Common myeloid progenitor, CD34-positive (primary cell): ENCODE results near the gene CD300LF. TPM values are rescaled to one million over a fixed set of nuclear protein-coding genes. Genes with fewer than 3 reads are reported as not detected.
A peak's percentile ranks its signal among the peaks of the same experiment; 100 is the strongest.

ENCODE experiments used
- CTCF ChIA-PET: fragments of 350-600 bp; sonication (Branson Sonifier 250); formaldehyde crosslinking; loops from one replicate; lab custom pipeline; 2021; ENCODE audit warnings: antibody characterized with exemption; lab: Charles Lee
- POLR2A ChIA-PET: fragments of 350-600 bp; sonication (Branson Sonifier 250); formaldehyde crosslinking; loops from one replicate; lab custom pipeline; 2021; ENCODE audit warnings: antibody characterized with exemption; lab: Charles Lee
- DNase-seq, 3 donors: peaks; one replicate each; pipeline versions ENCODE4 v3.0.0 to v3.0.0-alpha.2; 2013
- H3K27ac ChIP-seq, 2 experiments: 1 replicate in 1 of 2; 2 replicates in 1 of 2; pipeline ENCODE4 v1.7.0; 2013; ENCODE audit warnings: inconsistent platforms in 2 of 2, low read length in 2 of 2, mild to moderate bottlenecking in 2 of 2, low read depth in 1 of 2, moderate library complexity in 1 of 2; ENCODE audit not compliant: severe bottlenecking in 2 of 2, insufficient read depth in 1 of 2, poor library complexity in 1 of 2
- H3K27me3 ChIP-seq, 5 experiments: replicated peaks in 2 of 5; 1 replicate in 3 of 5; 2 replicates in 2 of 5; pipeline versions ENCODE4 v1.6.1 to v1.7.0; 2013; ENCODE audit warnings: low read length in 4 of 5, mild to moderate bottlenecking in 2 of 5, moderate library complexity in 2 of 5, inconsistent platforms in 1 of 5; ENCODE audit not compliant: insufficient read depth in 5 of 5, control insufficient read depth in 4 of 5
- H3K36me3 ChIP-seq, 4 experiments: 1 replicate in 2 of 4; 2 replicates in 2 of 4; pipeline versions ENCODE4 v1.6.1 to v1.7.0; 2013; ENCODE audit warnings: low read length in 3 of 4, control low read depth in 1 of 4, mild to moderate bottlenecking in 1 of 4; ENCODE audit not compliant: control insufficient read depth in 4 of 4, insufficient read depth in 4 of 4
- H3K4me1 ChIP-seq, 4 experiments: 1 replicate in 3 of 4; 2 replicates in 1 of 4; pipeline versions ENCODE4 v1.6.1 to v1.7.1; 2013; ENCODE audit warnings: low read length in 3 of 4, mild to moderate bottlenecking in 3 of 4, control low read depth in 1 of 4, inconsistent platforms in 1 of 4, moderate library complexity in 1 of 4; ENCODE audit not compliant: control insufficient read depth in 4 of 4, insufficient read depth in 4 of 4; ENCODE audit errors: control extremely low read depth in 1 of 4
- H3K4me3 ChIP-seq, 7 experiments: 1 replicate in 4 of 7; 2 replicates in 3 of 7; pipeline versions ENCODE4 v1.5.1 to v1.7.0; 2013; ENCODE audit warnings: mild to moderate bottlenecking in 7 of 7, low read length in 6 of 7, moderate library complexity in 6 of 7, inconsistent platforms in 2 of 7, low read depth in 2 of 7, control low read depth in 1 of 7; ENCODE audit not compliant: insufficient read depth in 4 of 7, control insufficient read depth in 1 of 7; ENCODE audit errors: extremely low read depth in 1 of 7
- H3K9me3 ChIP-seq, 5 experiments: 1 replicate in 4 of 5; 2 replicates in 1 of 5; pipeline versions ENCODE4 v1.6.1 to v1.7.1; 2013; ENCODE audit warnings: low read length in 4 of 5, mild to moderate bottlenecking in 2 of 5, inconsistent platforms in 1 of 5, low read depth in 1 of 5, moderate library complexity in 1 of 5; ENCODE audit not compliant: control insufficient read depth in 4 of 5, insufficient read depth in 2 of 5; ENCODE audit errors: control extremely low read depth in 1 of 5
- WGBS: methylation state at CpG from one replicate; pipeline ENCODE4 v1.1.5; 2013; ENCODE audit not compliant: insufficient coverage; 5-methylcytosine and 5-hydroxymethylcytosine counted together
- polyA plus RNA-seq: library from polyadenylated mRNA; unstranded; fragments of 120-200 nt; gene quantifications from one replicate; pipeline ENCODE4 v1.2.1, GENCODE V29; 2013

Gene CD300LF
- 28.2 TPM for polyA plus RNA-seq

- WGBS: 0% methylated on average over 4 of the region's 8 CpGs
- POLR2A ChIA-PET: interaction anchor here (0.8 kb wide), 2 partner anchors 14 to 24 kb away, joined by 5 read pairs; partner anchors contain the start of gene RAB37
- H3K27me3 ChIP-seq: no peaks in the 10 kb centered on the region
Measured at GRCh38 chr17:74712756-74713155, at the start of gene CD300LF. Gene CD300LF (minus strand): TSS chr17:74712923. CDS start chr17:74712866, 57 bp downstream.

GRCh38 chr17:74761931-74762330 lies 49.2 kb upstream of the CD300LF start:
- no peak for DNase-seq
- WGBS: 98% methylated on average over 7 of the region's 11 CpGs
- Histone ChIP-seq H3K36me3 (peaks cover 4 to 49% (median 26%) of the 10 kb centered on the region in 4 experiments), H3K27ac (no peak overlapping the region), H3K4me3 (no peak overlapping the region), H3K27me3 (no peaks in the 10 kb centered on the region), H3K9me3 (no peaks in the 10 kb centered on the region), H3K4me1 (peaks cover 4 to 53% (median 48%) of the 10 kb centered on the region in 4 experiments)
- ChIA-PET CTCF (interaction anchor here (1.5 to 11.0 kb wide), 7 partner anchors 11 to 105 kb away, joined by 3 to 175 read pairs (median 15); partner anchors contain the start of genes NAT9, NHERF1 and RAB37), POLR2A (interaction anchor here (6.0 kb wide), 1 partner anchor 13 kb away, joined by 71 read pairs; the partner anchor contains the start of gene NHERF1)

More at GRCh38 chr17:74712756-74713155, at the start of gene CD300LF:
- Histone ChIP-seq H3K27ac (peak within 1 kb of the TSS; percentile 38 to 62), H3K4me3 (peak within 1 kb of the TSS; percentile 15 to 85 (median 71)), H3K9me3 (no peaks in the 10 kb centered on the region), H3K36me3 (no peaks in the 10 kb centered on the region), H3K4me1 (peaks cover 2 to 36% (median 30%) of the 10 kb centered on the region in 4 experiments)
- CTCF ChIA-PET: interaction anchor here (1.0 to 6.2 kb wide), 5 partner anchors 17 to 28 kb away, joined by 3 to 39 read pairs (median 4); partner anchors contain the start of gene RAB37
- peak; percentile 64 to 87 (median 84) for DNase-seq

GRCh38 chr17:74761419-74761818 lies 48.7 kb upstream of the CD300LF start:
- POLR2A ChIA-PET: interaction anchor here (6.0 kb wide), 1 partner anchor 12 kb away, joined by 71 read pairs; the partner anchor contains the start of gene NHERF1
- CTCF ChIA-PET: interaction anchor here (1.5 to 11.0 kb wide), 8 partner anchors 11 to 105 kb away, joined by 3 to 175 read pairs (median 12); partner anchors contain the start of genes NAT9, NHERF1 and RAB37
- no peaks in the 10 kb centered on the region for H3K27me3 ChIP-seq
- H3K9me3 ChIP-seq: no peaks in the 10 kb centered on the region
- H3K36me3 ChIP-seq: peaks cover 4 to 45% (median 22%) of the 10 kb centered on the region in 4 experiments
- H3K4me3 ChIP-seq: no peak overlapping the region
- DNase-seq: no peak
- 97% methylated on average over 3 of the region's 5 CpGs for WGBS
- no peak overlapping the region for H3K27ac ChIP-seq
- peaks cover 8 to 58% (median 53%) of the 10 kb centered on the region in 4 experiments for H3K4me1 ChIP-seq

GRCh38 chr17:74760404-74761105 lies 47.8 kb upstream of the CD300LF start:
- POLR2A ChIA-PET: interaction anchor here (0.6 to 6.0 kb wide), 6 partner anchors 9 to 48 kb away, joined by 3 to 71 read pairs (median 10); partner anchors contain the start of genes NHERF1 and RAB37
- 35% methylated on average over 4 of the region's 7 CpGs for WGBS
- DNase-seq: peak in 2 of 3 donors; percentile 46 to 50
- Histone ChIP-seq H3K4me3 (peak overlapping the region in 5 of 7 experiments; percentile 26 to 65 (median 45)), H3K4me1 (peaks cover 8 to 66% (median 60%) of the 10 kb centered on the region in 4 experiments), H3K36me3 (peaks cover 4 to 39% (median 19%) of the 10 kb centered on the region in 4 experiments), H3K9me3 (no peaks in the 10 kb centered on the region), H3K27me3 (no peaks in the 10 kb centered on the region), H3K27ac (peak overlapping the region; percentile 5 to 76)
- CTCF ChIA-PET: interaction anchor here (1.0 to 11.0 kb wide), 18 partner anchors 7 to 198 kb away, joined by 3 to 175 read pairs (median 8); partner anchors contain the start of genes NAT9, NHERF1 and RAB37

- Histone ChIP-seq H3K27me3 (no peaks in the 10 kb centered on the region), H3K36me3 (peaks cover 4 to 41% (median 18%) of the 10 kb centered on the region in 4 experiments), H3K9me3 (no peaks in the 10 kb centered on the region), H3K4me3 (peak overlapping the region in 6 of 7 experiments; percentile 2 to 65 (median 44)), H3K4me1 (peaks cover 8 to 72% (median 64%) of the 10 kb centered on the region in 4 experiments), H3K27ac (peak overlapping the region; percentile 5 to 76)
- no peak for DNase-seq
- CTCF ChIA-PET: interaction anchor here (1.0 to 11.0 kb wide), 17 partner anchors 8 to 198 kb away, joined by 3 to 175 read pairs (median 10); partner anchors contain the start of genes NAT9, NHERF1 and RAB37
- WGBS: 38% methylated on average over 9 of the region's 10 CpGs
- POLR2A ChIA-PET: interaction anchor here (0.6 to 6.0 kb wide), 11 partner anchors 8 to 102 kb away, joined by 3 to 71 read pairs (median 6); partner anchors contain the start of genes NAT9, NHERF1 and RAB37
Measured at GRCh38 chr17:74759941-74760340, 47.2 kb upstream of the CD300LF start.

GRCh38 chr17:74759243-74759801 lies 46.6 kb upstream of the CD300LF start:
- POLR2A ChIA-PET: interaction anchor here (0.6 to 6.0 kb wide), 11 partner anchors 9 to 102 kb away, joined by 3 to 71 read pairs (median 6); partner anchors contain the start of genes NAT9, NHERF1 and RAB37
- Histone ChIP-seq H3K4me3 (peak overlapping the region in 6 of 7 experiments; percentile 2 to 65 (median 44)), H3K27me3 (no peaks in the 10 kb centered on the region), H3K4me1 (peaks cover 8 to 76% (median 66%) of the 10 kb centered on the region in 4 experiments), H3K27ac (peak overlapping the region; percentile 5 to 76), H3K36me3 (peaks cover 0 to 38% (median 15%) of the 10 kb centered on the region in 4 experiments), H3K9me3 (no peaks in the 10 kb centered on the region)
- DNase-seq: peak; percentile 83 to 94 (median 93)
- 0% methylated on average over 4 of the region's 9 CpGs for WGBS
- CTCF ChIA-PET: interaction anchor here (1.0 to 11.0 kb wide), 17 partner anchors 9 to 199 kb away, joined by 3 to 175 read pairs (median 10); partner anchors contain the start of genes NAT9, NHERF1 and RAB37
